ENCODE data around the gene TSC2. TPM values are rescaled to one million over a fixed set of nuclear protein-coding genes. Genes with fewer than 3 reads are reported as not detected.
"Not testable (repeated sequence)": the region's sequence is repeated elsewhere in the genome, so short reads cannot be mapped to it uniquely, and the experiment has no call there.

The TSC2 gene
- total RNA-seq, 3 donors from 2014 or later = 140 to 161 (median 150) TPM

DNA sequence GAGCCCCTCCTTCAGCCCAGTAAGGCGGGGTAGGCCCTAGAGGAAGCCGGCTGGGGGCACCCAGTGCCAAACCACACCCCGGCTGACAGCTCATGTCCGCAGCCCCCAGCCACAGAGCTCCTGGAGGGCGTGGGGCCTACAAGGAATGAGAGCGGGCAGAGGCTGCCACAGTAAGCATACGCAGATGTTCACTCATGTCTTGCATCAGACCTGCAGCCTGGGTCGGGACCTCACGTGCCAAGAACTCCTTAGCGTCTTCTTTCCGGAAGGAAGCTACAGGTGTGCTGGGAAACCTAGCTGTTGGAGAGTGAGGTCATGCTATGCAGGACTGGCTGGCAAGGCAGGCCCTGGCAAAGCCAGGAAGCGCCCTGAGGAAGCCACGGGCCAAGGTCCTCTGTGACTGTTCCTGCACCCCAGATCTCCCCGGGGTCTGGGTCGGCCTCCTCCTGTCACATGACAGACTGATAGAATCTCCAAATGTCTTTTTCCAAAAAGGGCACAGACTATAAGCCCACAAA lies 39.7 kb upstream of the TSC2 start:
- intact Hi-C loops (cut with DNase I, micrococcal nuclease) = no loop called here
- peak; percentile 64 for ATAC-seq
- H3K4me1 ChIP-seq (ENCODE audit: low read depth) = peaks cover 40% of the 10 kb centered on the region

GRCh38 chr16:2008631-2009163 lies 39.1 kb upstream of the TSC2 start:
- peak overlapping the region; percentile 95 for H3K4me3 ChIP-seq

More for the DNA sequence above, 39.7 kb upstream of the TSC2 start:
- H3K36me3 ChIP-seq (ENCODE audit: low read depth) = no peaks in the 10 kb centered on the region
- no peak for TF ChIP-seq CTCF (IDR thresholded peaks at IDR 0.05)
- peak; percentile 56 to 80 (median 70) for DNase-seq
- H3K9me3 ChIP-seq = no peaks in the 10 kb centered on the region
- H3K4me3 ChIP-seq = no peak overlapping the region

GRCh38 chr16:2009164-2009711 lies 38.5 kb upstream of the TSC2 start:
- DNase-seq (peak in 2 of 3 donors; percentile 70 to 75), ATAC-seq (peak; percentile 22)
- no peaks in the 10 kb centered on the region for H3K36me3 ChIP-seq (ENCODE audit: low read depth)

More at GRCh38 chr16:2008631-2009163, 39.1 kb upstream of the TSC2 start:
- no peaks in the 10 kb centered on the region for H3K36me3 ChIP-seq (ENCODE audit: low read depth)
- H3K4me1 ChIP-seq (ENCODE audit: low read depth) = peaks cover 37% of the 10 kb centered on the region
- H3K9me3 ChIP-seq = no peaks in the 10 kb centered on the region
- ATAC-seq (peak; percentile 4), DNase-seq (peak in 2 of 3 donors; percentile 58 to 62)
- intact Hi-C loops (cut with DNase I, micrococcal nuclease) = no loop called here
- no peak for TF ChIP-seq CTCF (IDR thresholded peaks at IDR 0.05)

DNA sequence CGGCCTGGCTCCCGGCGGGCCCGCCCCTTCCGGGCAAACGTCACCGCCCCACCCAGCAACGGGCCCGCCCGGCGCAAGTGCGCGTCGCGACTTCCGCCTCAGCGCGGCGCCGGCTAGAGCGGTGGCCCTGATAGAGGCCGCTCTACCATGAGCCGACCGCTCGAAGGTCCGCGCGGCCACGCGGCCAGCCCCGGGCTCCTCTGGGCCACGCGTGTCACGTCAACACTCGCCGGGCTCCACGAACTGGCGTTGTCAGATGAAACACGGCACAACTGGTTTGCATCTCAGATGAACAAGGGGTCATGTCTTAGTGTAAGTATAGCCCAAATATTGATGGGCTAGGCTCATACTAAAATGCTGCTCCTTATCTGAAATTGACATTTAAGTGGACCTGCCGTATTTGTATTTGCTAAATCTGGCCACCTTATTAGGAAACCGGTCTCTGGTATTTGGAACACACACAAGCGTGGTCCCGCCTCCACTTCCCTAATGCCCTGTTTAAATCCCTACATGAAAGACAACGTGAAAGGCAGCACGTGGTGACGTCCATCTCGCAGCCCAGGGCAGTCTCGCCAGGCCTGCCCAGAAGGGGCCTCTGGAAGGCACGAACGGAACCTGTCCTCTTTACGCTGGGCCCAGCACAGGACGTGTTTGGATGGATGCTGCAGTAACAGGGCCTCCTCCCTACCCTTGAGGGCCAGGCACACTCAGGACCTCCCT lies 37.8 kb upstream of the TSC2 start, which contains the start of gene ZNF598:
Gene ZNF598 (minus strand): TSS at position 31 of the 720 bp plus-strand sequence.
- TF ChIP-seq CTCF (IDR thresholded peaks at IDR 0.05) = no peak
- DNase-seq = peak; percentile 84 to 90 (median 89)
- peak; percentile 90 for ATAC-seq
- Histone ChIP-seq H3K36me3 (ENCODE audit: low read depth) (no peaks in the 10 kb centered on the region), H3K9me3 (no peaks in the 10 kb centered on the region), H3K4me3 (peak within 1 kb of the TSS; percentile 95), H3K4me1 (ENCODE audit: low read depth) (peaks cover 26% of the 10 kb centered on the region)
- intact Hi-C loops (cut with DNase I, micrococcal nuclease) = no loop called here

More at GRCh38 chr16:2009164-2009711, 38.5 kb upstream of the TSC2 start:
- Histone ChIP-seq H3K4me3 (peak overlapping the region; percentile 95), H3K4me1 (ENCODE audit: low read depth) (peaks cover 31% of the 10 kb centered on the region), H3K9me3 (no peaks in the 10 kb centered on the region)
- intact Hi-C loops (cut with DNase I, micrococcal nuclease) = no loop called here
- no peak for TF ChIP-seq CTCF (IDR thresholded peaks at IDR 0.05)

GRCh38 chr16:2011726-2012125 lies 36.1 kb upstream of the TSC2 start:
- intact Hi-C loops (cut with DNase I, micrococcal nuclease); H3K36me3 ChIP-seq (ENCODE audit: low read depth); H3K4me3 ChIP-seq; ATAC-seq; DNase-seq; H3K9me3 ChIP-seq: not testable (repeated sequence)
- H3K4me1 ChIP-seq (ENCODE audit: low read depth) = peaks cover 34% of the 10 kb centered on the region

DNA sequence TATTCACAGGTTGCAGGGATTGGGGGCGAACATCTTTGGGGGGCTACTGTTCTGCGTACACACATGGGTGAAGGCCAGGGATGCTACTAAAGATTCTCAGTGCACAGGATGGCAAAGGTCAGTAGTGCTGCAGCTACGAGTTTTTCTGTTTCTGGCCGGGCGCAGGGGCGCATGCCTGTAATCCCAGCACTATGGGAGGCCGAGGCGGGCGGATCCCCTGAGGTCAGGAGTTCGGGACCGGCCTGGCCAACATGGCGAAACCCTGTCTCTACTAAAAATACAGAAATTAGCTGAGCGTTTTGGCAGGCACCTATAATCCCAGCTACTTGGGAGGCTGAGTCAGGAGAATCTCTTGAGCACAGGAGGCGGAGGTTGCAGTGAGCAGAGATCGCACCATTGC lies 34.3 kb upstream of the TSC2 start:
- no peaks in the 10 kb centered on the region for H3K9me3 ChIP-seq
- no peaks in the 10 kb centered on the region for H3K36me3 ChIP-seq (ENCODE audit: low read depth)
- intact Hi-C loops (cut with DNase I, micrococcal nuclease) = no loop called here
- DNase-seq (no peak), ATAC-seq (no peak)
- TF ChIP-seq CTCF (IDR thresholded peaks at IDR 0.05) = no peak
- peaks cover 19% of the 10 kb centered on the region for H3K4me1 ChIP-seq (ENCODE audit: low read depth)
- no peak overlapping the region for H3K4me3 ChIP-seq

Measured in mucosa of descending colon (tissue), 3 donors.